Activated B cell treated with CpG ODN at 0.5 μM for 24 hours (primary cell): ENCODE measurements around the gene NFIC. TPM values are rescaled to one million over a fixed set of nuclear protein-coding genes. Genes with fewer than 3 reads are reported as not detected.

ENCODE experiments used
- ATAC-seq: fragments of 200-7000 bp; cut with Tn5 transposase; one replicate; pipeline ENCODE4 v1.10.0; 2021; ENCODE audit warnings: low read depth, mild to moderate bottlenecking, moderate library complexity
- CTCF ChIA-PET: fragments of 350-600 bp; sonication (Branson Sonifier 250); formaldehyde crosslinking; loops from one replicate; lab custom pipeline; 2021; ENCODE audit warnings: antibody characterized with exemption; lab: Charles Lee
- POLR2A ChIA-PET: fragments of 350-600 bp; sonication (Branson Sonifier 250); formaldehyde crosslinking; loops from one replicate; lab custom pipeline; 2021; ENCODE audit warnings: antibody characterized with exemption; lab: Charles Lee
- DNase-seq: peaks from one replicate; pipeline ENCODE4 v3.0.0; 2022
- H3K27ac Mint-ChIP-seq: one replicate; pipeline ENCODE4 v1.8.0; 2020; ENCODE audit warnings: mixed read lengths
- H3K27me3 Mint-ChIP-seq: one replicate; pipeline ENCODE4 v1.8.0; 2021; ENCODE audit warnings: mixed read lengths
- H3K36me3 Mint-ChIP-seq: one replicate; pipeline ENCODE4 v1.8.0; 2021; ENCODE audit warnings: low read depth, mixed read lengths
- H3K4me1 Mint-ChIP-seq: one replicate; pipeline ENCODE4 v1.8.0; 2021; ENCODE audit warnings: mixed read lengths
- H3K4me3 Mint-ChIP-seq: one replicate; pipeline ENCODE4 v1.8.0; 2020; ENCODE audit warnings: mild to moderate bottlenecking, mixed read lengths
- H3K9me3 Mint-ChIP-seq: one replicate; pipeline ENCODE4 v1.8.0; 2020; ENCODE audit warnings: mixed read lengths
- CTCF ChIP-seq: fragments of 200-600 bp; IDR thresholded peaks from one replicate; pipeline ENCODE4 v1.8.0; 2022; ENCODE audit warnings: antibody characterized with exemption, mild to moderate bottlenecking
- intact Hi-C: fragments of 100-400 bp; cut with micrococcal nuclease; formaldehyde crosslinking; loops from one replicate; pipeline ENCODE4 v1.15.1; 2024
- total RNA-seq: library from RNA; stranded (reverse); gene quantifications from 2 replicates; pipeline ENCODE4 v1.2.3, GENCODE V29; 2022

Gene NFIC
- total RNA-seq, 1 donor from 2014 or later, result 18.8 TPM

GRCh38 chr19:3508771-3509535 lies 142.6 kb downstream of the NFIC start:
- no peak for ATAC-seq
- ChIA-PET POLR2A (interaction anchor here (0.5 kb wide), 1 partner anchor 560 kb away, joined by 4 read pairs; no protein-coding TSS in a partner anchor), CTCF (no interaction called here)
- DNase-seq, result no peak
- no peak for TF ChIP-seq CTCF
- Mint-ChIP-seq H3K27me3 (no peaks in the 10 kb centered on the region), H3K4me1 (peaks cover 49% of the 10 kb centered on the region), H3K4me3 (peak overlapping the region; percentile 44), H3K9me3 (no peaks in the 10 kb centered on the region), H3K27ac (no peak overlapping the region), H3K36me3 (peaks cover 38% of the 10 kb centered on the region)
- intact Hi-C loops, result loop anchor here (5.0 to 10.0 kb wide), 5 partner anchors 48 to 946 kb away; partner anchors contain the start of genes APBA3, CHAF1A, MFSD12 and MRPL54

GRCh38 chr19:3509566-3509989 lies 143.2 kb downstream of the NFIC start:
- ATAC-seq, result no peak
- CTCF ChIA-PET, result no interaction called here
- intact Hi-C loops, result loop anchor here (5.0 to 10.0 kb wide), 5 partner anchors 48 to 945 kb away; partner anchors contain the start of genes APBA3, CHAF1A, MFSD12 and MRPL54
- peaks cover 42% of the 10 kb centered on the region for H3K36me3 Mint-ChIP-seq
- H3K4me1 Mint-ChIP-seq, result peaks cover 50% of the 10 kb centered on the region
- no peak for TF ChIP-seq CTCF
- POLR2A ChIA-PET, result interaction anchor here (0.5 kb wide), 1 partner anchor 561 kb away, joined by 4 read pairs; no protein-coding TSS in a partner anchor
- H3K27ac Mint-ChIP-seq, result no peak overlapping the region
- H3K4me3 Mint-ChIP-seq, result peak overlapping the region; percentile 44
- H3K27me3 Mint-ChIP-seq, result no peaks in the 10 kb centered on the region
- H3K9me3 Mint-ChIP-seq, result no peaks in the 10 kb centered on the region
- no peak for DNase-seq

- DNase-seq, result no peak
- no peak for ATAC-seq
- Mint-ChIP-seq H3K27ac (no peak overlapping the region), H3K36me3 (peaks cover 42% of the 10 kb centered on the region), H3K27me3 (no peaks in the 10 kb centered on the region), H3K4me1 (peaks cover 47% of the 10 kb centered on the region), H3K4me3 (no peak overlapping the region), H3K9me3 (no peaks in the 10 kb centered on the region)
- ChIA-PET POLR2A (no interaction called here), CTCF (no interaction called here)
- intact Hi-C loops, result no loop called here
- TF ChIP-seq CTCF, result no peak
Observed at GRCh38 chr19:3510727-3511126, 144.3 kb downstream of the NFIC start.

GRCh38 chr19:3511506-3512251 lies 145.3 kb downstream of the NFIC start:
- POLR2A ChIA-PET, result no interaction called here
- intact Hi-C loops, result no loop called here
- Mint-ChIP-seq H3K4me1 (peaks cover 54% of the 10 kb centered on the region), H3K4me3 (no peak overlapping the region), H3K27me3 (no peaks in the 10 kb centered on the region), H3K27ac (no peak overlapping the region), H3K9me3 (no peaks in the 10 kb centered on the region), H3K36me3 (peaks cover 40% of the 10 kb centered on the region)
- DNase-seq (no peak), ATAC-seq (no peak)
- no peak for TF ChIP-seq CTCF
- CTCF ChIA-PET, result no interaction called here
